ENCODE data around the gene TRIM23.
"Not testable (repeated sequence)": the region's sequence is repeated elsewhere in the genome, so short reads cannot be mapped to it uniquely, and the experiment has no call there.

Gene TRIM23

DNA sequence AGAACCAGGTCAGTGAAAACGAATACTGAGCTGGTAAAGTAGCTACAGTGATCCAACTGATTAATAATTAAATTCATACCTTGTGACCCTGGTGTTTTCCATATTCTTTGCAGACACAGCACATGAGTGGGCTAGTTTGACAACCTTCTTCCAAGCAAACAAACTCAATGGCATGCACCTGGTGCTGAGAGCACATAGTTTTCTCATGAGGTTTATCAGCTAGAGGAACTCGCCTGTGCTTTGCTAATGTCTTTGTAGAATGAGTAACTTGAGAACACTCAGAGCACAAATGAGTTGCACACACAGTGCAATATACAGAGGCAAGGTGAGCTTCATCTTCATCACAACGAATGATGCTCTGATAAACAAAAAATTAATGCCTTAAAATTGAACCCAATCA is 12.6 kb downstream of the TRIM23 start:
- peaks cover 68% of the 10 kb centered on the region for H3K36me3 ChIP-seq (ENCODE audit: control insufficient read depth, low read length)
- H3K79me2 ChIP-seq (ENCODE audit: control insufficient read depth, low read length): no peaks in the 10 kb centered on the region; the same call in 1 of the 2 replicates
- TF ChIP-seq, protein P1, sequence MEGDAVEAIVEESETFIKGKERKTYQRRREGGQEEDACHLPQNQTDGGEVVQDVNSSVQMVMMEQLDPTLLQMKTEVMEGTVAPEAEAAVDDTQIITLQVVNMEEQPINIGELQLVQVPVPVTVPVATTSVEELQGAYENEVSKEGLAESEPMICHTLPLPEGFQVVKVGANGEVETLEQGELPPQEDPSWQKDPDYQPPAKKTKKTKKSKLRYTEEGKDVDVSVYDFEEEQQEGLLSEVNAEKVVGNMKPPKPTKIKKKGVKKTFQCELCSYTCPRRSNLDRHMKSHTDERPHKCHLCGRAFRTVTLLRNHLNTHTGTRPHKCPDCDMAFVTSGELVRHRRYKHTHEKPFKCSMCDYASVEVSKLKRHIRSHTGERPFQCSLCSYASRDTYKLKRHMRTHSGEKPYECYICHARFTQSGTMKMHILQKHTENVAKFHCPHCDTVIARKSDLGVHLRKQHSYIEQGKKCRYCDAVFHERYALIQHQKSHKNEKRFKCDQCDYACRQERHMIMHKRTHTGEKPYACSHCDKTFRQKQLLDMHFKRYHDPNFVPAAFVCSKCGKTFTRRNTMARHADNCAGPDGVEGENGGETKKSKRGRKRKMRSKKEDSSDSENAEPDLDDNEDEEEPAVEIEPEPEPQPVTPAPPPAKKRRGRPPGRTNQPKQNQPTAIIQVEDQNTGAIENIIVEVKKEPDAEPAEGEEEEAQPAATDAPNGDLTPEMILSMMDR (IDR thresholded peaks at IDR 0.05; ENCODE audit: low read depth, low read length, poor library complexity, severe bottlenecking): no peak
- TF ChIP-seq EZH2phosphoT487 (IDR thresholded peaks at IDR 0.05; ENCODE audit: borderline replicate concordance, low read length): no peak
- H3K9me2 ChIP-seq (replicated peaks; ENCODE audit: control insufficient read depth, low read length): no peaks in the 10 kb centered on the region
- H3F3A ChIP-seq (ENCODE audit: control insufficient read depth, insufficient read depth): no peaks in the 10 kb centered on the region
- H3K4me2 ChIP-seq (ENCODE audit: low read length): no peak overlapping the region
- H3K27me3 ChIP-seq (ENCODE audit: control insufficient read depth, low read length): no peaks in the 10 kb centered on the region
- no peak overlapping the region for H3K4me3 ChIP-seq (ENCODE audit: low read length)
- H3K4me1 ChIP-seq (ENCODE audit: control insufficient read depth, low read length): no peaks in the 10 kb centered on the region
- H3K27ac ChIP-seq (ENCODE audit: low read depth, low read length): no peak overlapping the region
- no peaks in the 10 kb centered on the region for H3K9me3 ChIP-seq (ENCODE audit: control insufficient read depth, insufficient read depth, low read length)
- no peaks in the 10 kb centered on the region for H4K20me1 ChIP-seq (ENCODE audit: control insufficient read depth, insufficient read depth, low read depth, low read length)

DNA sequence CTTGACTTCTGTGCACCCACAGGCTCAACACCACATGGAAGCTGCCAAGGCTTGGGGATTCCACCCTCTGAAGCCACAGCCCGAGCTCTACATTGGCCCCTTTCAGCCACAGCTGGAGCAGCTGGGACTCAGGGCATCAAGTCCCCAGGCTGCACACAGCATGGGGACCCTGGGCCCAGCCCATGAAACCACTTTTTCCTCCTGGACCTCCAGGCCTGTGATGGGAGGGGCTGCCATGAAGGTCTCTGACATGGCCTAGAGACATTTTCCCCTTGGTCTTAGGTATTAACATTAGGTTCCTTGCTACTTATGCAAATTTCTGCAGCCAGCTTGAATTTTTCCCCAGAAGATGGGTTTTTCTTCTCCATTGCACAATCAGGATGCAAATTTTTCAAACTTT is 22.4 kb downstream of the TRIM23 start:
- H3K9me2 ChIP-seq (replicated peaks; ENCODE audit: control insufficient read depth, low read length); H3K4me1 ChIP-seq (ENCODE audit: control insufficient read depth, low read length); H3K79me2 ChIP-seq (ENCODE audit: control insufficient read depth, low read length); H3K4me3 ChIP-seq (ENCODE audit: low read length); H3K4me2 ChIP-seq (ENCODE audit: low read length); H3K27ac ChIP-seq (ENCODE audit: low read depth, low read length); H3F3A ChIP-seq (ENCODE audit: control insufficient read depth, insufficient read depth); H3K9me3 ChIP-seq (ENCODE audit: control insufficient read depth, insufficient read depth, low read length); H3K27me3 ChIP-seq (ENCODE audit: control insufficient read depth, low read length); H4K20me1 ChIP-seq (ENCODE audit: control insufficient read depth, insufficient read depth, low read depth, low read length): not testable (repeated sequence)
- H3K36me3 ChIP-seq (ENCODE audit: control insufficient read depth, low read length): peaks cover 53% of the 10 kb centered on the region

- Histone ChIP-seq H3F3A (ENCODE audit: control insufficient read depth, insufficient read depth) (peaks cover 12% of the 10 kb centered on the region; the same call in 1 of the 2 replicates), H3K4me2 (ENCODE audit: low read length) (no peak overlapping the region), H3K9me3 (ENCODE audit: control insufficient read depth, insufficient read depth, low read length) (no peaks in the 10 kb centered on the region), H3K4me3 (ENCODE audit: low read length) (no peak overlapping the region), H3K27ac (ENCODE audit: low read depth, low read length) (no peak overlapping the region), H3K79me2 (ENCODE audit: control insufficient read depth, low read length) (no peaks in the 10 kb centered on the region), H3K4me1 (ENCODE audit: control insufficient read depth, low read length) (no peaks in the 10 kb centered on the region), H3K36me3 (ENCODE audit: control insufficient read depth, low read length) (peaks cover 69% of the 10 kb centered on the region), H3K27me3 (ENCODE audit: control insufficient read depth, low read length) (no peaks in the 10 kb centered on the region), H3K9me2 (replicated peaks; ENCODE audit: control insufficient read depth, low read length) (no peaks in the 10 kb centered on the region), H4K20me1 (ENCODE audit: control insufficient read depth, insufficient read depth, low read depth, low read length) (no peaks in the 10 kb centered on the region)
- TF ChIP-seq, protein P1 (IDR thresholded peaks at IDR 0.05; ENCODE audit: low read depth, low read length, poor library complexity, severe bottlenecking): no peak
- no peak for TF ChIP-seq EZH2phosphoT487 (IDR thresholded peaks at IDR 0.05; ENCODE audit: borderline replicate concordance, low read length)
Measured at GRCh38 chr5:65588694-65589093, 35.4 kb downstream of the TRIM23 start.

GRCh38 chr5:65577141-65577540 is 47.0 kb downstream of the TRIM23 start:
- H3F3A ChIP-seq (ENCODE audit: control insufficient read depth, insufficient read depth): no peaks in the 10 kb centered on the region
- no peaks in the 10 kb centered on the region for H3K27me3 ChIP-seq (ENCODE audit: control insufficient read depth, low read length)
- no peak overlapping the region for H3K4me3 ChIP-seq (ENCODE audit: low read length)
- no peaks in the 10 kb centered on the region for H3K9me2 ChIP-seq (replicated peaks; ENCODE audit: control insufficient read depth, low read length)
- H3K79me2 ChIP-seq (ENCODE audit: control insufficient read depth, low read length): peaks cover 9% of the 10 kb centered on the region; the same call in 1 of the 2 replicates
- no peaks in the 10 kb centered on the region for H4K20me1 ChIP-seq (ENCODE audit: control insufficient read depth, insufficient read depth, low read depth, low read length)
- H3K4me2 ChIP-seq (ENCODE audit: low read length): no peak overlapping the region
- no peaks in the 10 kb centered on the region for H3K4me1 ChIP-seq (ENCODE audit: control insufficient read depth, low read length)
- H3K27ac ChIP-seq (ENCODE audit: low read depth, low read length): no peak overlapping the region
- TF ChIP-seq, protein P1 (IDR thresholded peaks at IDR 0.05; ENCODE audit: low read depth, low read length, poor library complexity, severe bottlenecking): no peak
- no peak for TF ChIP-seq EZH2phosphoT487 (IDR thresholded peaks at IDR 0.05; ENCODE audit: borderline replicate concordance, low read length)
- H3K36me3 ChIP-seq (ENCODE audit: control insufficient read depth, low read length): peaks cover 76% of the 10 kb centered on the region
- no peaks in the 10 kb centered on the region for H3K9me3 ChIP-seq (ENCODE audit: control insufficient read depth, insufficient read depth, low read length)

Measured in DOHH2 (cell line).